ENCODE data around the gene THNSL1. TPM values are rescaled to one million over a fixed set of nuclear protein-coding genes. Genes with fewer than 3 reads are reported as not detected.
"Not testable (repeated sequence)": the region's sequence is repeated elsewhere in the genome, so short reads cannot be mapped to it uniquely, and the experiment has no call there.

The THNSL1 gene, protein sequence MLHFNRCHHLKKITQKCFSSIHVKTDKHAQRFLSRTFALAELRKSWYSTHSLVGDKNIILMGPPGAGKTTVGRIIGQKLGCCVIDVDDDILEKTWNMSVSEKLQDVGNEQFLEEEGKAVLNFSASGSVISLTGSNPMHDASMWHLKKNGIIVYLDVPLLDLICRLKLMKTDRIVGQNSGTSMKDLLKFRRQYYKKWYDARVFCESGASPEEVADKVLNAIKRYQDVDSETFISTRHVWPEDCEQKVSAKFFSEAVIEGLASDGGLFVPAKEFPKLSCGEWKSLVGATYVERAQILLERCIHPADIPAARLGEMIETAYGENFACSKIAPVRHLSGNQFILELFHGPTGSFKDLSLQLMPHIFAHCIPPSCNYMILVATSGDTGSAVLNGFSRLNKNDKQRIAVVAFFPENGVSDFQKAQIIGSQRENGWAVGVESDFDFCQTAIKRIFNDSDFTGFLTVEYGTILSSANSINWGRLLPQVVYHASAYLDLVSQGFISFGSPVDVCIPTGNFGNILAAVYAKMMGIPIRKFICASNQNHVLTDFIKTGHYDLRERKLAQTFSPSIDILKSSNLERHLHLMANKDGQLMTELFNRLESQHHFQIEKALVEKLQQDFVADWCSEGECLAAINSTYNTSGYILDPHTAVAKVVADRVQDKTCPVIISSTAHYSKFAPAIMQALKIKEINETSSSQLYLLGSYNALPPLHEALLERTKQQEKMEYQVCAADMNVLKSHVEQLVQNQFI
- total RNA-seq = 7.7 TPM
- long read RNA-seq, transcript THNSL1-202 (3 exons, 3,788 nt) = minor isoform, 9 of 40 reads
- long read RNA-seq, transcript THNSL1-201 (3 exons, 3,691 nt) = major isoform, 28 of 40 reads
- long read RNA-seq, partial matches to known transcripts = 3 of 40 reads
- long read RNA-seq, other reads (novel, unspliced or antisense) = 0 of 40 reads

- intact Hi-C loops (cut with micrococcal nuclease) = no loop called here
- peak; percentile 99 for DNase-seq
- peak; percentile 99 for ATAC-seq
These were observed at the start of gene THNSL1 for GRCh38 chr10:25016376-25017153. THNSL1 (plus strand) TSS chr10:25016612; CDS start chr10:25023224, 6,612 bp downstream.

- ATAC-seq (no peak), DNase-seq (no peak)
- intact Hi-C loops (cut with micrococcal nuclease) = no loop called here
These were observed 49.4 kb upstream of the THNSL1 start for GRCh38 chr10:24966962-24967481.

DNA sequence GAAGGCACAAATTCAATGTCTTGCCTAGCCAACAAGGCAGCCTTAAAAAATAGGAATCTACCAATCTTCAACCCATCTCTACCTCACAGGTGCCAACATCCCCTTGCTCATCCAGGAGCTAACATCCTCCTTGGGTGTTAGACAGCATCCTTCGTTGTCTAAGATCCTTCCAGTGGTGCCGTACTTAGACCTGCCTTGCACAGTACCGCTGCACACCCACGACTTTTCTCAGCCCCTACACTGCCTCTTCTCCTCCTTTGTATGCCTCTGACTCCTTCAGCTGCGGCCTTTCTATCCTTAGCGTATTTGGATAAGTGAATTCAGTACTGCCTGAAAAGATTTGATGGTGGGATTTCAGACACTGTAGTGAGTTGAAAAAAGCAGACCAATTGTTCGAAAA is 48.1 kb upstream of the THNSL1 start:
- no peak for ATAC-seq
- no peak for DNase-seq
- intact Hi-C loops (cut with micrococcal nuclease) = no loop called here

DNA sequence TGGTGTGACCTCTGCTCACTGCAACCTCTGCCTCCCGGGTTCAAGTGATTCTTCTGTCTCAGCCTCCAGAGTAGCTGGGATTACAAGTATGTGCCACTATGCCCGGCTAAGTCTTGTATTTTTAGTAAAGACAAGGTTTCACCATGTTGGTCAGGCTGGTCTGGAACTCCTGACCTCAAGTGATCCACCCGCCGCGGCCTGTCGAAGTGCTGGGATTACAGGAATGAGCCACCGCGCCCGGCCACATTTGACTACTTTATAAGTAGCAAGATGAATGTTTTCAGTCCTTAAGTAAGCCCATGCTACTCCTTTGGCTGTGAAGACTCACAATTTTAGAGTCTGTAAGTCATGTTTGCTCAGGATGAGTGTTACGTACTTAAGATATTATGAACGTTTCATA is 47.5 kb upstream of the THNSL1 start:
- ATAC-seq; intact Hi-C loops (cut with micrococcal nuclease); DNase-seq: not testable (repeated sequence)

DNA sequence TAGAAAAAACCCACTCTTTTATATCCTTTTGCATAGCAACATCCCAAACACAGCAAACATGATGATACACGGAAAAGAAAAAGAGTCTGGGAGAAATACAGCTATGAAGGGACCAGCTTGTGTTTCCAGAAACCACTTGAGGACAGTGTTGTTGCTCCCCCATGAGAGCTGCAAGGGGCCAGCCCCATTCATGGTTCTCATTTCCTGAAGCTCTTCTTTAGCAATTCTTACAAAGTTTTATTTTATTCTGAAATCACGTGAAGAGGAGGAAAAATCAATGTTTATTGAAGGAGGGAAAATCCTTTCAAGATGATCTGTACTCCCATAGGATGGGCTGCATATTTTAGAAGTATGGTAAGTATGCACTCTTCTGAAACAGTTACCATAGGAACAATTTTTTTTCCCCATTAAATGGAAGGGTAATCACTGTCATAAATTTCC is 46.6 kb upstream of the THNSL1 start:
- ATAC-seq = peak; percentile 34
- intact Hi-C loops (cut with micrococcal nuclease) = no loop called here
- DNase-seq = no peak

- ATAC-seq (peak; percentile 53), DNase-seq (no peak)
- intact Hi-C loops (cut with micrococcal nuclease) = no loop called here
These were observed 45.0 kb upstream of the THNSL1 start for GRCh38 chr10:24971374-24971773.

- DNase-seq (no peak), ATAC-seq (no peak)
- intact Hi-C loops (cut with micrococcal nuclease) = no loop called here
These were observed 43.2 kb upstream of the THNSL1 start for GRCh38 chr10:24973163-24973562.

DNA sequence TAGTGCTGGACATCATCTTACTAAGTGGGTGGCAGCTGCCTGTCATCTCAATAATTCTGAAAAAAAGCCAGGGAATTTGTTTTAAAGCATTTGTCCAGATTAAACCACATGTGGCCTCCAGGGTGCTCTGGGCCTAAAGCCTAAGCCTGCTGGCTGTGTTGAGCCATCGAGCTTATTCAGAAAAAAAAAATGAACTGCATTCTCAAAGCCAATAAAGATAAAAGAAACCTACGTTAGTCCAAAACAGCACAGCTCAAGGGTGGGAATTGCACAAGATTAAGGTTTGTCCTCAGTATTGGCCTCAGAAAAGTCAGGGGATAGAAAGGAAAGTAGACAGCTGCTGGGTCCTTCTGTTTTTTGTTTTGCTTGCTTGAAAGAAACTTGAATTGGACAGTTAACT is 41.4 kb upstream of the THNSL1 start:
- peak; percentile 91 for ATAC-seq
- intact Hi-C loops (cut with micrococcal nuclease) = no loop called here
- peak; percentile 63 for DNase-seq

DNA sequence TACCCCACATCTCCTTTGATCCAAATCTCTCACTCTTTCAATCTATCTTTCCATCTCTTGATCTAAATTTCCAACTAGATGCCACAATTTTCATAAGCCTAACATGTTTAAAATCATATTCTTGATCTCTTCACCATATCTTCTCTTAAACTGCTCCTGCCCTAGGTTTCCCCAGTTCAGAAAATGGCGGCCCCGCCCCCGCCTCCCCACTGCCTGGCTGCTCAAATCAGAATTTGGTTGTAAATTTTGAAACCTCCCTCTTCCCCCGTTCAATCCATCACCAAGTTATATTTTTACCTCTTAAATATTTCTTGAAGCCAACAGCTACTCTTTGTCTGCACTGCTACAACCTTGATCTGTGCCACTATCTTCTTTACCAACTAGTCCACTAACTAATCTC is 36.7 kb upstream of the THNSL1 start:
- DNase-seq = no peak
- intact Hi-C loops (cut with micrococcal nuclease) = no loop called here
- no peak for ATAC-seq

GRCh38 chr10:24981161-24981710 is 35.2 kb upstream of the THNSL1 start:
- intact Hi-C loops (cut with micrococcal nuclease) = no loop called here
- no peak for DNase-seq
- ATAC-seq = peak; percentile 85

DNA sequence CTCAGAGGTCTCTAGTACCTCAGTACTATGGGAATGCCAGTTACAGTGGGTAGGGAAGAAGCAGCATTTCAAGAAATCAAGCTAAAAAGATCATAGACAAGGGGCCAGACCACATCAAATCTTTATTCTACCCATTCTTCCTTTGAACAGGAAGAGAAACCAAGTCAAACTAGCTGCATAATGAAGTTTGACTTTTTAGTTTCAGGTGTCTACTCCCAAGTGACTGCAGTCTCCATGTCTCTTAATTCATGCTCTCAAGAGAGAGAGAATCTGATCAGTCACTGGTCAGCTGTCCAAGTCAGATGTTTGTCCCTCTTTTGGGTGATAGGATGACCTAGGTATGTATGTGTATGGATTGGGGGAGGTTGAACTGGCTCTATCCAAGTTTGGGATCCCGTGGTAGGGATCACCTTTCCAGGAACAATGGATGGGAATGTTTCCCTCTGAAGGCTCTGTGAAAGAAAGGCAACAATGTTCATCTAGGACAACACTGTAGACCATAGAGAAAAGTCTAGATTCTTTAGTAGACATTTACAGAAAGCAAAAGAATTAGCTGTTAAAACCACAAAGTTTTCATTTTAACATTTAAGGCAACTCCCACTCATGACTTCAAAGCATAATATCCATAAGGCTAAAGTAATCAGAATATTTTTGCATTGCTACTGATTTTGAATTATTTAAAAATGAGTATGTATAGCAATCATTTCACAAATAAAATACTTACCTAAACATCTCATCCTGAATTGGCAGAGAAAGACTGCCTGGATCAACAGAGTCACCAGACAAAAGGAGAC is 33.9 kb upstream of the THNSL1 start:
- DNase-seq (no peak), ATAC-seq (no peak)
- intact Hi-C loops (cut with micrococcal nuclease) = no loop called here

DNA sequence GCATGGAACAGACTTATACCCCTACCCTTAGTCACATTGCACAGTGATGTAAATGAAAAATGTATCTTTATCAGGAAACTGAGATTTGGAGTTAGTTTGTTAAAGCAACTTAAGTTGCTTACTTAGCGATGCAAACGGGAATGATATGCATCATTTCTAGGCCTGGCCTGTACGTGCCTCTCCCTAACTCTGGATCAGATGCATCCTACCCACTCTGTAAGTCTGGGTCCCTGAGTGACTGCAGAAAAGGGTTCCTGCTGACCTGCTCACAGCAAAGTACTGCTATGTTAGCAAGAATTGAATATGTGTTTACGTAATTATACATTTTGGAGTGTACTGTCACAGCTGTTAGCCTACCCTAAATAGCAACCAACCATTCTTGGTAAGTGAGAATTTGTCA is 33.3 kb upstream of the THNSL1 start:
- ATAC-seq (no peak), DNase-seq (no peak)
- intact Hi-C loops (cut with micrococcal nuclease) = no loop called here

GRCh38 chr10:24983946-24984345 is 32.5 kb upstream of the THNSL1 start:
- DNase-seq = no peak
- ATAC-seq = no peak
- intact Hi-C loops (cut with micrococcal nuclease) = no loop called here

DNA sequence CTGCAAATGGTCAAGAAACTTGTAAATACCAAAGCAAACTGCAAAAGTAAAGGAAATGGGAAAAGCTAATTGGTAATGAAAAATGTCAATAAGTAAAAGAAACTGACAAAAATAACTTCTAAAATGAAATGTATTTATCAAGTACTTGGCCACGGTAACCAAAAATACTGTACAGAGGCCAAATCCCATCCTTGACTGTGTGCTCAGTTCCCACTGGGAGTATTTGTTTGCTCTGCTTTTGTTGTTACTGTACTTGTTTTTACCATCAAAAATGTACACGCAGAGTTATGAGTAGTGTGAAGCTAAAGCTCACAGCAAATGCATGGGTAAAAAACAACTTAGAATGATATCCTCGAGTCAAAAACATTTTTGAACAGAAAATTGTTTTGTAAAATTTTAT is 31.5 kb upstream of the THNSL1 start:
- ATAC-seq (no peak), DNase-seq (no peak)
- intact Hi-C loops (cut with micrococcal nuclease) = no loop called here

- DNase-seq = no peak
- intact Hi-C loops (cut with micrococcal nuclease) = no loop called here
- peak; percentile 72 for ATAC-seq
These were observed 27.4 kb upstream of the THNSL1 start for GRCh38 chr10:24988831-24989640.

DNA sequence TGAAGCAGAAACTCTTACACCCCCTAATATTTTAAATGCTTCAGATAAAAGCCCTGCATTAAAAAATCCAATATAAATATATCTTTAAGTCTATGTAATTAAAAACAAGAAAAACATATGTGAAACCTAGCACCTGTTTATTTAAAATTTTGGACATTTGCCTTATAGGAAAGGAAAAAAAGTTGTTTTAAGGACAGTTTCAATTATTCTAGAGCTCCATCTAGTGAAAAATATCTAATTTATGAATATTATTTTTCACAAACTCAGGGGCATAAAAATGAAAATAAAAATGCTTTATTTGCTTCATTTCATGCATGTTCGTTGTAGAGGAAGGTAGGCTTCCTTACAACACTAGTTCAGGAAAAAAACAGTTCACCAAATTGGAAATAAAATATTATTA is 26.5 kb upstream of the THNSL1 start:
- intact Hi-C loops (cut with micrococcal nuclease) = loop anchor here (10.0 kb wide), 1 partner anchor 345 kb away; no protein-coding TSS in a partner anchor
- DNase-seq (no peak), ATAC-seq (no peak)

DNA sequence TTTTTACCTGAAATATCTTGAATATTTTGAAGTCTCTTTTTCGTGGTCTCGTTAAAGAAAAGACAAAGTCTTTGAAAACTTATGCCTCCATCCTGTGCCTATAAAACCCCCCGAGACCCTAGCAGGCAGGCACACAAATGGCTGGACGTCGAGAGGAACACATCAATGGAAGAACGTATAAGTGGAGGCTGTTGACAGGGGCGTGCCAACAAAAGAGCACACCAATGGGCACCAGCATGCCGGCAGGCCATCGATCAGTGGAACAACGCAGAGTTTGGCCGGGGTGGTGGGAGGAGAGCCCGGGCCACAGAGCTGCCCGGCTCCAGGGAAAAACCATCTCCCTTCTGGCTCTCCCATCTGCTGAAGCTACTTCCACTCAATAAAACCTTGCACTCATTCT is 25.1 kb upstream of the THNSL1 start:
- intact Hi-C loops (cut with micrococcal nuclease) = loop anchor here (10.0 kb wide), 1 partner anchor 346 kb away; no protein-coding TSS in a partner anchor

More for the DNA sequence above, 25.1 kb upstream of the THNSL1 start:
- no peak for DNase-seq
- no peak for ATAC-seq
